NCI-H526 treated with DMSO at 0.1 percent for 48 hours (cell line): Measurements from ENCODE around the gene A2ML1.
"Not testable (repeated sequence)": the region's sequence is repeated elsewhere in the genome, so short reads cannot be mapped to it uniquely, and the experiment has no call there.

Experiments used
- DNase-seq: peaks from one replicate; lab custom pipeline; 2025; lab: John Stamatoyannopoulos, UW

A2ML1 gene

DNA sequence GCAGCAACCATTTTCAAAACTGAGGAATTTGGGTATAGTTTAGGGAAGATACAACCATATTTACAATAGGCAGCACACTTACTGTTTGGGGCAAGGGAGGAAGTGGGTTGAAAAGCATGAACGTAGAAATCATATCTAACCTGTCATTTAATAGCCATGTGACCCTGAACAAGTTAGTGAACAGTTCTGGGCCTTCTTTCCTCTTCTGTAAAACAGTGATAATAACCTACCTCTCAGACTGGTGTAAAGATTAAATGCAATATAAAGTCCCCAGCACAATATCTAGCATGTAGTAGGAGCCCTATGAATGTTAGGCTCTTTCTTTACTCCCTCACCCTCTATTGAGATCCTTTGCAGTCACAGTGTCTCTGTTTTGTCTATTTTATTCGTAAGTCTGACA lies 33.5 kb downstream of the A2ML1 start:
- no peak for DNase-seq

DNA sequence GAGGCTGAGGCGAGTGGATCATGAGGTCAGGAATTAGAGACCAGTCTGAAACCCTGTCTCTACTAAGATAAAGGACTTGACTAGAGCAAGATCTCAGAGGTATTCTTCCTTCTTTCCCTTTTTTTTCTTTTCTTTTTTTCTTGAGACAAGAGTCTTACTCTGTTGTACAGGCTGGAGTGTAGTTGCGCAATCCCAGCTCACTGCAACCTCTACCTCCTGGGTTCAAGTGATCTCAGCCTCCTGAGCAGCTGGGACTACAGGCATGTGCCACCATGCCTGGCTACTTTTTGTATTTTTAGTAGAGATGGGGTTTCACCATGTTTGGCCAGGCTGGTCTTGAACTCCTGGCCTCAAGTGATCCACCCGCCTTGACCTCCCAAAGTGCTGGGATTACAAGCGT lies 37.0 kb downstream of the A2ML1 start:
- DNase-seq, result not testable (repeated sequence)

DNA sequence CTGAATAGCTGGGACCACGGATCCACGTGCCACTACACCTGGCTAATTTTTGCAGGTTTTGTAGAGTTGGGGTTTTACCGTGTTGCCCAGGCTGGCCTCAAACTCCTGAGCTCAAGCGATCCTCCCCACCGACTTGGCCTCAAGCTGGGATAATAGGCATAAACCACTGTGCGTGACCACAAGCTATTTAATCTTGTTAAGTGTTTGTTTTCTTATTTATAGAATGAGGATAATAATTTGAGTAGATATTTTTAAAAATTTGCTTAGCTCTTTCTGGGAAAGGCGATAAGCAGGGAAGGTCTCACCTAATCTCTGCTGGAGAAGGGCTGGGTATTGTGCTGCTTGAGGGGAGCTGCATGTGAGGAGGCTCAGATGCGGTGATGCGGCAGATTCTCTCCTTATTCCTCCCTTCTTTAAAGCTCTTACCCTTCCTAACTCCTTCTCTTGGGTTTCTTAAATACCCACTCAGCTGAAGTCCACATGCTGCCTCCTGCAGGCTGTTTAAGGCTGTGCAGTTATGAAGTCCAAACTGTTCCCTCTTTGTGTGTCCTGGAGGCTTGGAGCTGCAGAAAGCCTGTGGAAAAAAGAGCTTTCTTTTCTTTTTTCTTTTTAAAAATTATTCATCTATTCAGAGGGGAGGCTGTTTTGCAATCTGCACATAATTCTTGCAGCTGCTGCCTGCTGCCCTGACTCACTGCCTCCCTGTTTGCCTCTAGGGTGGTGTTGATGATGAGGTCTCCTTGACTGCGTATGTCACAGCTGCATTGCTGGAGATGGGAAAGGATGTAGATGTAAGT lies 37.9 kb downstream of the A2ML1 start:
- DNase-seq, result no peak

DNA sequence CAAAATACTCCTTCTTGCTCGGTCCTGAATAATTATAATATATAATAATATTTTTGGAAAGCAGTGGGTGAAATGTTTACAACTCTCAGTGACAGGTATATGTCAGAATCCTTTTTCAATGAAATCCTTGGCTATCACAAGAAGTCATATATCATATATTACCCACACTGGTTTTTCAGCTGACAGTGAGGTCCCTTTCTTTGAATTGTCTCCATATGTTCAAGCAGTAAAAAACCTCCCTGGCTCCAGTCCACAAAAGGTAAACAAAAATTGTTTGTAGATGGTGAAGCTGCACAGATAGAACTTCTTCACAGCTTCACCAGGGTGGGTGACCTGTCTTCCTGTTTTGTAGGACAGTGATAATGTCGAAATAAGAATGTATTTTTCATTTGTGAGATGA lies 44.0 kb downstream of the A2ML1 start:
- no peak for DNase-seq

DNA sequence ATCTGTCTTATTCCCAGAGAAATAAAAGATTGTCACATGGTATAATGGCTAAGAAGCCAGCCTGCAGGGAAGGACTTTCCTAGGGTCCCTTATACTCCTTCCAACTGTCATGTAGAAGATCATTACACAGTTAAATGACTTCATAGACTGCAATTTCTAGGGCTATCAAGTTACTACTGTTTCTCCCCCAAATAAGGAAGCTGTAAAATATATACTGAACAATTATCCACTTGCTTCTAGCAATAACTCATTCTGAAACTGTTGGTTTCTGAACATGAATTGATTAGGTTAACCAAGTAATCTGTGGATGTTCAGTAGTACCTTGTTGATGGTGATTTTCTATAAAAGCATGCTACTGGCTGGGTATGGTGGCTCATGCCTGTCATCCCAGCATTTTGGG lies 44.6 kb downstream of the A2ML1 start:
- no peak for DNase-seq

GRCh38 chr12:8867786-8868185 lies 45.4 kb downstream of the A2ML1 start:
- no peak for DNase-seq

GRCh38 chr12:8870586-8870985 lies 48.2 kb downstream of the A2ML1 start:
- no peak for DNase-seq

- DNase-seq, result no peak
These were observed 48.6 kb downstream of the A2ML1 start for GRCh38 chr12:8871068-8871467.

DNA sequence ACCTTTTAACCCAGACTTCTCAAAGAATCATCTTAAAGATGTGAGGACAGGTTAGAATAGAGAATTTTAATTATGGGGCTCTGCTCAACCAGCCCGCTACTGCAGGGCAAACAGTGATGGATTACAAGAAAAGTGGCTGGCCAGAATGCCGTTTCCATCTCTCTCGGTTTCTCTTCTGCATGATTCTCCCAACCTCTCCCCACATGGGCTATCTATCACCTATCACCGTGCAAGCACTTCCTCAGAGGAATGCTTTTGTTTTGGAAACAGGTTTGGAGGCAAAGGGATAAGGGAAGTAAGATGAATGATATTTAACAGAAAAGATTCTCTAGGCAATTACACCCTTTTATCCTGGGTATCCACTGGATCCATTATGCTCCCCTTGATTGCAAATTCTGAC lies 54.5 kb downstream of the A2ML1 start:
- DNase-seq, result no peak

DNA sequence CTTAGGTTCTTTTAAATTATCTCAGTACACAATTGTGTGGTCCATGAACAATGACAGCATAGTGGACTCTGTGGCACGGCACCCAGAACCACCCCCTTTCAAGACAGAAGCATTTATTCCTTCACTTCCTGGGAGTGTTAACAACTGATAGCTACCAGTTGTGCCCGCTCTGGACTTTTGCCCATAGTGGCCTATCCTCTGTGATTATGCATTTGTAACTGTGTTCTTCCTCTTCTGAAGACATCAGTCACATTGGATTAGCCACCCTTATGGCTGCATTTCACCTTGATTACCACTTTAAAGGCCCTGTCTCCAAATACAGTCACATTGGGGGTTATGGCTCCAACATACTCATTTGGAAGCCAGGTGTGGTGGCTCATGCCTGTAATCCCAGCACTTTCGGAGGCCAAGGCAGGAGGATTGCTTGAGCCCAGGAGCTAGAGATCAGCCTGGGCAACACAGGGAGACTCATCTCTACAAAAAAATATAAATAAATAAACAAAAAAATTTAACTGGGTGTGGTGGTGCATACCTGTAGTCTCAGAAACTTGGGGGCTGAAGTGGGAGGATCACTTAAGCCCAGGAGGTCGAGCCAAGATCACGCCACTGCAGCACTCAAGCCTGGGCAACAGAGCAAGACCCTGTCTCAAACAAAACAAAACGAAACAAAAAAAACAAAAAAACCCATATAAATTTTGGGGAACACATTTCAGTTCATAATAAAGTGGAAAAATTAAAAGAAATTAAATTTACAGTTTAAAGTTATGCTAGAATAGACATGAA lies 64.3 kb downstream of the A2ML1 start:
- no peak for DNase-seq

DNA sequence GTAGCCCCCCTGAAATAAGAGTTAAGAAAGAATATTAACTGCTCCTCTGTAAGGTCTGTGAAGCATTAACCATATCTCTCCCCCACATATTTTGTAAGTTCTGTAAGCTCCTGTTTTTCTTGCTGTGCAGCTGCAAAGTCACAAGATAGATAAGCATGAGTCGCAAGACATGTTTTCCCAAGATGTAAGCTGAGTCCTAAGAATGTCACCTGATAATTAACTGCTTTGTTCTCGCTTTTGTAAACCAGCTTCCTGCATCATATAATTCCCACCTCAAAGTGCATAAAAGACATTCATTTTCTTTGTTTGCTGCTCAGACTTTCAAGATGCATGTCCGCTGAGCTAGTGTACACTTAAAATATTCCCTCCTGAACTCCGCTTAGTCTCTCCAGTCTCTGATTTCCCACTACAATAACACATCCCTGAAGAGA lies 64.9 kb downstream of the A2ML1 start:
- DNase-seq, result no peak

DNA sequence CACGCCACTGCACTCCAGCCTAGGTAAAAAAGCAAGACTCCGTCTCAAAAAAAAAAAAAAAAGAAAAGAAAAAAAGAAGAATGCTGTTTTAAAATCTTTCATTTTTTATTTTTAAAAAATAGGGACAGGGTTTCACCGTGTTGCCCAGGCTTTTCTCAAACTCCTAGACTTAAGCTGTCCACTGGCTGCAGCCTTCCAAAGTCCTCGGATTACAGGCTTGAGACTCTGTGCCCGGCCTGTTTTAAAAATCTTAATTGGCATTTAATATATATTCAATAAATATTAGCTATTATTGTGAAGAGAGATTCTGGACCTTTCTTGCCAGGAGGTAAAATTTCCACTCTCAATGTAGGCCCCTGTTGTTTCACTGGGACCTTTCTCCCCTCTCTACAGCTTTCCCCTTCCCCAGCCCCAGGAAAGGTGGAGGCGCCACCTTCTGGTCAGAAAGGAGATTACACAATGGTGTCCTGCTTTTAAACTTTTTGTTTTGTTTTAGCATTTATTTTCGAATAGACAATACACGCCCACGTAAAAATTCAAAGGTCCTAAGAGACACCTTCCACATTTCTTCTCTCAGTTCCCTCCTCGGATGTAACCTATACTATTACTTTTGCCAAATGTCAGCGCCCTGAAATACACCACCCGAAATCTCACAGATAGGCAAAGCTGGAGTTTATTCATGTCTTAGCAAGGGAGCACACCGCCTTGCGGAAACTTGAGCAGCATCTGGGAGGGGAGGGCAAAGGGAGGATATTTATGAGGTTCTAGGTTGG lies 68.1 kb downstream of the A2ML1 start:
- peak; percentile 7 for DNase-seq

GRCh38 chr12:8891976-8892375 lies 69.6 kb downstream of the A2ML1 start:
- DNase-seq, result no peak

GRCh38 chr12:8894378-8894777 lies 72.0 kb downstream of the A2ML1 start:
- no peak for DNase-seq

DNA sequence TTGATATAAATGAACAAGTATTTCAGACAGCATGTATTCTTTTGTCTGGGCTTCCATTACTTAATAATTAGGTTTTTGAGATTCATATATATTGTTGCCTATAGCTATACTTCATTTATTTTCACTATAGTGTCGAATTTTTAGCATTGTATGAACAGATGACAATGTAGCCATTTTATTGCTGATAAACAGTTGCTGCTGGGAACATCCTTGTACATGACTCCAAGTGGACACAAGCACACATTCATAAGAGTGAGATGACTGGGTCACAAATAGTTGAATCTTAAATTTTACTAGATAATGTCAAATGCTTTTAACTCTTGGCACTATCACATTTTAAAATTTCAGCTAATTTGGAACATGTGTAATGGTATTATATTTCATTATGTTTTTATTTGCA lies 72.6 kb downstream of the A2ML1 start:
- DNase-seq, result no peak

DNA sequence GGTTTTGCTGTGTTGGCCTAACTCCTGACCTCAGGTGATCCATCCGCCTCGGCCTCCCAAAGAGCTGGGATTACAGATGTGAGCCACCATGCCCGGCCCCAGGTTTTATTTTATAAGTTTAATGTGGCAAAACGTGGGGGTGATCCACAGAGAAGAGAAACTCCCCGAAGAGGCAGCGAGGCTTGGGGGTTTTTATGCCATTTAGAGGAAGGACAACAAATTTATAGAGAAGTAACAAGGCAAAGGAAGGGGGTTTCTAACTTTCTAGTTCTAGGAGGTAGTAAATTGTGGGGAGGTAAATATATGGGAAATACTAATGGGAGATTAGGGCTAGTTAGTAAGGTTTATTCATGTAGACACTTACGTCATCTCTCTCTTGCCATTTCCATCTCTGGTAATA lies 74.7 kb downstream of the A2ML1 start:
- DNase-seq, result no peak

GRCh38 chr12:8899830-8900229 lies 77.4 kb downstream of the A2ML1 start:
- DNase-seq, result no peak

- DNase-seq, result not testable (repeated sequence)
These were observed 80.3 kb downstream of the A2ML1 start for GRCh38 chr12:8902703-8903102.

DNA sequence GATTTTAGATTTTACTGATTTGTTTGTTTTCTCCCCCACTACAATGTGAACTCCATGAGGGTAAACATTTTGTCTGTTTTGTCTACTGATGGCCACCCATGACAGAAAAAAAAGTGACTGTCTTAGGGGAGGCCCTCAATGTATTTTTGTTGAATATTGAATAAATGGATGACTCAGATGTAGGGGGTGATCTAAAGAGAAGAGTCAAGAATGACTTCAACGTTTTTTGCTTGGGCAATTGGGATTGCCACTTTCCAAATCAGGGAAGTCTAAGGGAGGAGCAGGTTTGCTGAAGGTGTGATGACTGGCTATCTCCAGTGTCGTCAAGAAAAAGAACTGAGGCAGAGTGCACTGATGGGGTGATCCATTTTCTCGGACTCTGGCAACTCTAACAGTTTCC lies 81.2 kb downstream of the A2ML1 start:
- DNase-seq, result no peak

DNA sequence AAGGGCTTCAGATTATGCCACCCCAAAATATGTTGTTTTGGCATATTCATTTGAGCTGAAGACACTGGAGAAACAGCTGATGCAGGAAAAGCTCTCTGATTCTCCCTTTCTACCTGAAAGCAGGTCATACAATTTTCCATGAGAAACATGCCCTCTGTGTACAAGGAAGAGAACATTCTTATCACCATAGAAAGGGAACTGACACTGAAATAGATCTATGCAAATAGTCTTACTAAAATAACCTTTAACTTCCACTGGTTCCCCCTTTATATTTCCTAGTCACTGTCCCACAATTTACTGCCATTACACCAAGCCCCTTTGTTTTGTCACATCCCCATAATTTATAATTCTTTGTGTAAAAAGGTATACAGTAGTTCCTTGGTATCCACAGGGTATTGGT lies 82.2 kb downstream of the A2ML1 start:
- no peak for DNase-seq

GRCh38 chr12:8905546-8905945 lies 83.1 kb downstream of the A2ML1 start:
- DNase-seq, result no peak

DNA sequence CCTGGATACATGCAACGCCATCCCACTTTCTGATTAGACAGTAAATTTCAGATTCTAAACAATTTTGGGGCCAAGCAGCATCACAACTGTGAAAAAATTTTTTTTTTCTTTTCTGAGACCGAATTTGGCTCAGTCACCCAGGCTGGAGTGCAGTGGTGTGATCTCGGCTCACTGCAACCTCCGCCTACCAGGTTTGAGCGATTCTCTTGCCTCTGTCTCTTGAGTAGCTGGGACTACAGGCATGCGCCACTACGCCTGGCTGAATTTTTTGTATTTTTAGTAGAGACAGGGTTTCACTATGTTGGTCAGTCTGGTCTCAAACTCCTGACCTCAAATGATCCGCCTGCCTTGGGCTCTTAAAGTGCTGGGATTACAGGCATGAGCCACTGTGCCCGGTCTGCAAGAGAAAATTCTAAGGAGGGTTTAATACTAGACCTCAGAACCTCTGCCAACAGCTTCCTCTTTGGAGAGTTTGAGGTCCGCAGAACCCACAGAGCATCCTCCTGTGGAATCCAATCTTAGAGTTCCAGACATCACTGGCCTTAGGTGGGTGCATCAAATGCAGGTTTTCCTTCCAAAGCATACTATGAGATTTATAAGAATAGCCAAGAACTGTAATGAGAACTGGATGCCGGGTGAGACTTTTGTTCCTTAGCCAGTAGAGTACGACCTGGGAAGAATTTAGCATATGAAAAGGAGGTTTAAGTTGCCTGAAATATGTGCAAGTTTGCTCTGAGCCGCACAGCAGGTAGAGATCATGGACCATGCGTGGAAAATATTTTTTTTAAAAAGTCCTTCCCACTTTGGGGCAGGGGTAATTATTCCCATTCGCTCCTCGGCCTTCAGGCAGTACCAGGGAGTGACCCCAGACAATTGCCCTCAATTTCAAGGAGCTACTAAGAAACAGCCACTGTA lies 84.1 kb downstream of the A2ML1 start:
- no peak for DNase-seq
